Heart right ventricle (tissue), 16 donors: ENCODE results near the gene PAQR6. TPM values are rescaled to one million over a fixed set of nuclear protein-coding genes. Genes with fewer than 3 reads are reported as not detected.

Experiments
- ATAC-seq, 8 donors: fragments of 200-7000 bp; cut with Tn5 transposase; one replicate each; pipeline ENCODE4 v1.9.1; 2020; ENCODE audit warnings: mild to moderate bottlenecking in 8 of 8, moderate library complexity in 8 of 8, moderate number of reproducible peaks in 1 of 8
- DNase-seq, 2 donors: peaks; one replicate each; pipeline ENCODE4 v3.0.0-alpha.2; 2020
- H3K27ac ChIP-seq, 10 donors: fragments of 200-600 bp; sonication (generic) in 2 of 10; one replicate each; pipeline versions ENCODE4 v1.5.0 to v1.8.0; 2020 to 2022; ENCODE audit warnings: mild to moderate bottlenecking in 3 of 10
- H3K27me3 ChIP-seq, 7 donors: fragments of 200-600 bp; one replicate each; pipeline ENCODE4 v1.8.0; 2021 to 2022; ENCODE audit warnings: mild to moderate bottlenecking in 2 of 7
- H3K36me3 ChIP-seq, 9 donors: fragments of 200-600 bp; sonication (generic) in 1 of 9; one replicate each; pipeline versions ENCODE4 v1.5.0 to v1.8.0; 2020 to 2022; ENCODE audit warnings: mild to moderate bottlenecking in 2 of 9
- H3K4me1 ChIP-seq, 9 donors: fragments of 200-600 bp; sonication (generic) in 1 of 9; one replicate each; pipeline versions ENCODE4 v1.5.0 to v1.8.0; 2020 to 2022; ENCODE audit warnings: mild to moderate bottlenecking in 4 of 9
- H3K4me3 ChIP-seq, 10 donors: fragments of 200-600 bp; sonication (generic) in 2 of 10; one replicate each; pipeline versions ENCODE4 v1.5.0 to v1.8.0; 2020 to 2022; ENCODE audit warnings: mild to moderate bottlenecking in 7 of 10, moderate library complexity in 2 of 10
- H3K9me3 ChIP-seq, 11 donors: fragments of 200-600 bp in 10 of 11; sonication (generic) in 2 of 11; one replicate each; pipeline versions ENCODE4 v1.5.0 to v1.8.0; 2013 to 2022; ENCODE audit warnings: mild to moderate bottlenecking in 2 of 11, control low read depth in 1 of 11, moderate library complexity in 1 of 11
- CTCF ChIP-seq, 9 donors: fragments of 200-600 bp; sonication (generic) in 2 of 9; IDR thresholded peaks; one replicate each; pipeline versions ENCODE4 v1.5.0 to v1.8.0; 2021 to 2022; ENCODE audit warnings: antibody characterized with exemption in 9 of 9, mild to moderate bottlenecking in 5 of 9, moderate library complexity in 1 of 9
- WGBS, 2 donors: extraction: QIAGEN DNeasy Blood & Tissue Kit; methylation state at CpG; one replicate each; pipeline ENCODE4 v1.1.7; 2013; ENCODE audit warnings: inconsistent platforms in 1 of 2; 5-methylcytosine and 5-hydroxymethylcytosine counted together
- intact Hi-C, 10 donors: fragments of 100-400 bp; cut with DNase I; formaldehyde crosslinking; loops; one replicate each; pipeline versions ENCODE4 v1.11.1 to v1.14.2; 2022
- polyA plus RNA-seq, 2 donors: library from polyadenylated mRNA; stranded (reverse); fragments of 200-250 nt; gene quantifications; one replicate each; pipeline ENCODE4 v1.2.3, GENCODE V29; 2013
- total RNA-seq, 10 donors: library from RNA; stranded (reverse); fragmentation: NEBNext Ultra II Directional in 3 of 10; extraction: Animal tissue kit (Norgen Biotek cat#: 25700) in 3 of 10; gene quantifications; one replicate each; pipeline versions ENCODE4 v1.2.1 to v1.2.4, GENCODE V29; 2021 to 2023
- donor health status: Arrhythmogenic right ventricular cardiomyopathy.
- donor health status: ischemic (EF 13 %, LVEDD 7.1; RV severe dilation, severe dysfunction).
- donor health status: healthy with polysubstance abuse.
- donor health status: DM: no; HTN: yes; CAD: no.
- donor health status: DM: no; HTN: no; CAD: no.
- donor health status: ischemic (EF 25% LVEDD 6.9; RV normal size, moderate dysfunction).
- donor health status: ischemic (EF 25% LVEDD 5.7; RV mildly dilated, moderate dysfunction).
- donor health status: healthy.
- donor health status: DM: yes; HTN: yes; CAD: no.
- donor health status: Ischemic cardiomyopathy.
- donor health status: ischemic (EF 35%, LVEDD 5.7; RV mildly dilated, moderate dysfunction).
- donor health status: nonischemic (EF 11% LVEDD 7.7; RV severe dilation, severe dysfunction).
- donor health status: DM: yes; HTN: yes; CAD: no.
- donor health status: PGD.
- donor health status: ischemic (EF 29% LVEDD 5.4; RV normal size, mild dysfunction).
- donor health status: nonischemic (EF 23%, LVEDD 6.1; RV moderate dilation, normal function).

Gene PAQR6
- total and polyA plus RNA-seq, 12 donors: 0.39 to 1.5 (median 0.77) TPM

GRCh38 chr1:156258859-156259258 is 11.0 kb upstream of the PAQR6 start:
- Histone ChIP-seq H3K36me3 (peaks cover 6 to 100% (median 78%) of the 10 kb centered on the region in 9 donors), H3K9me3 (no peaks in the 10 kb centered on the region), H3K4me3 (no peak overlapping the region), H3K27me3 (no peaks in the 10 kb centered on the region), H3K27ac (no peak overlapping the region), H3K4me1 (no peaks in the 10 kb centered on the region)
- TF ChIP-seq CTCF (IDR thresholded peaks at IDR 0.05): no peak
- ATAC-seq (no peak), DNase-seq (no peak)
- 96% methylated on average over 8 of the region's 8 CpGs for WGBS, 2 donors
- intact Hi-C loops: no loop called here

- no peak overlapping the region for H3K27ac ChIP-seq
- TF ChIP-seq CTCF (IDR thresholded peaks at IDR 0.05): no peak
- WGBS, 2 donors: 84 to 88% methylated on average over 2 of the region's 2 CpGs
- H3K4me3 ChIP-seq: no peak overlapping the region
- no peaks in the 10 kb centered on the region for H3K9me3 ChIP-seq
- no peak for DNase-seq
- H3K27me3 ChIP-seq: no peaks in the 10 kb centered on the region
- intact Hi-C loops: no loop called here
- peaks cover 6 to 100% (median 79%) of the 10 kb centered on the region in 9 donors for H3K36me3 ChIP-seq
- ATAC-seq: no peak
- H3K4me1 ChIP-seq: peaks cover 0 to 2% (median 0%) of the 10 kb centered on the region in 9 donors
Observed at GRCh38 chr1:156257711-156258110, 9.9 kb upstream of the PAQR6 start.

- no peak for TF ChIP-seq CTCF (IDR thresholded peaks at IDR 0.05)
- H3K4me1 ChIP-seq: peaks cover 6 to 31% (median 22%) of the 10 kb centered on the region in 9 donors
- no peak for DNase-seq
- no peaks in the 10 kb centered on the region for H3K27me3 ChIP-seq
- H3K36me3 ChIP-seq: peaks cover 0 to 99% (median 66%) of the 10 kb centered on the region in 9 donors
- H3K27ac ChIP-seq: no peak overlapping the region
- no peak overlapping the region for H3K4me3 ChIP-seq
- ATAC-seq: no peak
- H3K9me3 ChIP-seq: no peaks in the 10 kb centered on the region
- 93 to 94% methylated on average over 3 of the region's 3 CpGs for WGBS, 2 donors
- intact Hi-C loops: no loop called here
Observed at GRCh38 chr1:156253634-156254033, 5.8 kb upstream of the PAQR6 start.

GRCh38 chr1:156251527-156251926 is 3.7 kb upstream of the PAQR6 start:
- no peak for TF ChIP-seq CTCF (IDR thresholded peaks at IDR 0.05)
- Histone ChIP-seq H3K9me3 (no peaks in the 10 kb centered on the region), H3K27me3 (peaks cover 0 to 2% (median 0%) of the 10 kb centered on the region in 7 donors), H3K4me3 (no peak overlapping the region), H3K36me3 (peaks cover 0 to 78% (median 46%) of the 10 kb centered on the region in 9 donors), H3K4me1 (peaks cover 21 to 48% (median 37%) of the 10 kb centered on the region in 9 donors), H3K27ac (peak overlapping the region in 6 of 10 donors; percentile 18 to 69 (median 59))
- WGBS, 2 donors: 25 to 32% methylated on average over 3 of the region's 3 CpGs
- ATAC-seq: peak; percentile 20 to 77 (median 71)
- DNase-seq: peak in 1 of 2 donors; percentile 53
- intact Hi-C loops: no loop called here
